LNCaP clone FGC (cell line): ENCODE measurements around the gene THSD1.

Source experiments
- DNase-seq: peaks from one replicate; pipeline ENCODE4 v3.0.0-alpha.2; 2011; ENCODE audit warnings: low read depth
- H3K4me3 ChIP-seq: 2 replicates; pipeline ENCODE4 v1.5.1; 2011; ENCODE audit warnings: mild to moderate bottlenecking, low read depth, low read length, control low read depth
- TF ChIP-seq, protein P1 (sequence below): IDR thresholded peaks from 2 replicates; pipeline ENCODE4 v1.5.1; 2012; ENCODE audit warnings: mild to moderate bottlenecking; ENCODE audit not compliant: control insufficient read depth, insufficient read depth; ENCODE audit errors: extremely low read depth

Gene THSD1

DNA sequence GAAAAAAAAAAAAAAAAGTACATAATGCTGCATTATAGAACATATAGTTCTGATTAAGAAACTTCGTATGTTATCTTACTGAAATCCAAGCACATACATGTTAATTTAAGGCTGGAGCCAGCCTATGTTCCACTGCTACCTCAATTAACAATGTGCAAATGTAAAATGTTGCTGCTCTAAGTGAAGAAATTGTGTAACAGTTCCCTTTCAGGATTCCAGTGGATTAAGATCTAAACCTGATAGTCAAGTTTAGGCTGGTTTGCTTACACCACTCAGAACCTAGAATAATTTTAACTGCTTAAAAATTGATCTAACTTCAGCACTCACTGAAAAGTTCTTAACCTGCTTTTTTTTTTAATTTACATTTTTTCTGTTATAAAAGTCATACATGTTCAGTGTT is 40.3 kb upstream of the THSD1 start:
- H3K4me3 ChIP-seq: no peak overlapping the region
- TF ChIP-seq, protein P1, sequence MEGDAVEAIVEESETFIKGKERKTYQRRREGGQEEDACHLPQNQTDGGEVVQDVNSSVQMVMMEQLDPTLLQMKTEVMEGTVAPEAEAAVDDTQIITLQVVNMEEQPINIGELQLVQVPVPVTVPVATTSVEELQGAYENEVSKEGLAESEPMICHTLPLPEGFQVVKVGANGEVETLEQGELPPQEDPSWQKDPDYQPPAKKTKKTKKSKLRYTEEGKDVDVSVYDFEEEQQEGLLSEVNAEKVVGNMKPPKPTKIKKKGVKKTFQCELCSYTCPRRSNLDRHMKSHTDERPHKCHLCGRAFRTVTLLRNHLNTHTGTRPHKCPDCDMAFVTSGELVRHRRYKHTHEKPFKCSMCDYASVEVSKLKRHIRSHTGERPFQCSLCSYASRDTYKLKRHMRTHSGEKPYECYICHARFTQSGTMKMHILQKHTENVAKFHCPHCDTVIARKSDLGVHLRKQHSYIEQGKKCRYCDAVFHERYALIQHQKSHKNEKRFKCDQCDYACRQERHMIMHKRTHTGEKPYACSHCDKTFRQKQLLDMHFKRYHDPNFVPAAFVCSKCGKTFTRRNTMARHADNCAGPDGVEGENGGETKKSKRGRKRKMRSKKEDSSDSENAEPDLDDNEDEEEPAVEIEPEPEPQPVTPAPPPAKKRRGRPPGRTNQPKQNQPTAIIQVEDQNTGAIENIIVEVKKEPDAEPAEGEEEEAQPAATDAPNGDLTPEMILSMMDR: no peak
- DNase-seq: no peak

DNA sequence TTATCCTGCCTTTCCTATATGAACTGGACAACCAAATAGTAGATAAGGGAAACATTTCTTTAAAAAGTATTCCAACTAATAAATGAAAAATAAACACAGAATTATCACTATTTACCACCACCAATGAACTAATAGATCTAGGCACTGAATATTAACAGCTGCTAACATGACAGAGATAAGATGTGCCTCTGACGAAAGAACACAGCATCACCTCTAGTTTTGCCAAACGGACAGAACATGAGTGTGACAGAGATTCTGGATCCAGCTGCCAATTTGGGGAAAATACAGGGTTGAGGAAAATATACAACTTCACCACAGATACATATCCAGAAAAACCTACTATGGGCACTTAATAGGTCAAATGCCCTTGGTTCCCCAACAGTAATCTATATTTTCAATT is 26.5 kb upstream of the THSD1 start:
- no peak overlapping the region for H3K4me3 ChIP-seq
- no peak for DNase-seq
- TF ChIP-seq, protein P1: no peak

- TF ChIP-seq, protein P1: no peak
- H3K4me3 ChIP-seq: no peak overlapping the region
- no peak for DNase-seq
Observed at GRCh38 chr13:52428295-52428694, 22.3 kb upstream of the THSD1 start.

DNA sequence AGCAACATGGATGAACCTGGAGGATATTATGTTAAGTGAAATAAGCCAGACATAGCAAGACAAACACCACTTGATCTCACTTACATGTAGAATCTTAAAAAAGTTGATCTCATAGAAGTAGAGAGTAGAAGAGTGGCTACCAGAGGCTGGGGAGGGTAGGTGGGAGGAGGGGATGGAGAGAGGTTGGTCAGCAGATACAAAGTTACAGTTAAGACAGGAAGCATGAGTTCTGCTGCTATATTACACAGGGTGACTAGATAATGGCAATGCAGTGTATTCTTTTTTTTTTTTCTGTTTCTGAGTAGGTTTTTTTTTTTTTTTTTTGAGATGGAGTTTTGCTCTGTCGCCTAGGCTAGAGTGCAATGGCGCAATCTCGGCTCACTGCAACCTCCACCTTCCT is 15.2 kb upstream of the THSD1 start:
- TF ChIP-seq, protein P1: no peak
- no peak for DNase-seq
- no peak overlapping the region for H3K4me3 ChIP-seq

GRCh38 chr13:52419080-52419479 is 13.1 kb upstream of the THSD1 start:
- H3K4me3 ChIP-seq: no peak overlapping the region
- TF ChIP-seq, protein P1: no peak
- no peak for DNase-seq

GRCh38 chr13:52414963-52415362 is 9.0 kb upstream of the THSD1 start:
- H3K4me3 ChIP-seq: no peak overlapping the region
- no peak for DNase-seq
- TF ChIP-seq, protein P1: no peak

DNA sequence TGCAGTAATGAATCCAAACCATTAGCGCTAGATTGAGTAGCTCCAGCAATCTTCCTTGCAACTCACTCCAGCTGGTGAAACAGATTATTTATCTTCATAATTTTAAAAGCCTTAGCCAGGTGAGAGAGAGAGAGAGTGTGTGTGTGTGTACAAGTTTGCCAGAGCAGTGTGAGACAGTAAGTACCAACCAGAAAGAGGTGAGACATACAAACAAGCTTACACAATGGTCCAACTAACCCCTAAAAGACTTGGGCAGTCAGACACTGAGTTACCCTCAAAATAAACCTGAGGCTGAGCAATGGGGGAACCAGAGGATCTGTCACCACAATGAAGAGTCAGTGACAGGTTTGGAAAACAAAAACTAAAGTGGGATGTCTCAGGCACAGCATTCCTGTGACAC is 8.1 kb upstream of the THSD1 start:
- no peak overlapping the region for H3K4me3 ChIP-seq
- TF ChIP-seq, protein P1: no peak
- DNase-seq: no peak
